GM18520 (cell line): ENCODE data around the gene ADAM17.

ENCODE experiments used
- ATAC-seq: cut with Tn5 transposase; IDR thresholded peaks from one replicate; pipeline ENCODE4 v1.9.1; 2021; ENCODE audit not compliant: unreplicated experiment

ADAM17 gene

DNA sequence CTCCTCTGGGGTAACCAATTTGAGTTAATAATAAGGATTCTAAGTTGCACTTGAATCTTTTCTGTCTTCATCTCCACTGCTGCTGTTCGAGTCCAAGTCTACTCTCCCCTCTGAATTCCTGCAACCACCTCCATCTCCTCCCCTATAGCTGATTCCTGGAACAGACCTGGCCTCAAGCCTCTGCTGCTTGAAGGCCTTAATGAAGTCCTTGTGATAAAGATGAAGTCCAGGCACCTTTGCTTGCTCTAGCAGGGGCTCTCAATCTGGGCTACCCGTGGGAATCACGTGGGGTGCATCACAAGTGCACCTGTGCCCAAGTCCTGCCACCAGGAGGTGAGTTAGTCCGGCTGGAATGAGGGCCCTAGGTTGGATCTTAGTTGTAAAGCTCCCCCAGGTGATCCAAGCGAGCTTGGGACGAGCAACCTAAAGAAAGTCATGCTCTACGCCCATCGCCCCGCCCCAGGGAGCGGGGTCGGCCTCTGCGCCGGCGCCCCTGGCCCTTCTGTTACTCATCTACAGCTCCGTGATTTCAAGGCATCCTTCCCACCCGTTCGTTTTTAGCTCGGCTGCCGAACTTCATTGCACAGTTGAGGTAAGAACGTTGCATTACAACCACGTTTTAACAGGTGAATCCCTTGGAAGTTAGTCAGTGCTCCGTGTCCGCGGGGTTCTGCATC is 82.2 kb downstream of the ADAM17 start:
- no peak for ATAC-seq

DNA sequence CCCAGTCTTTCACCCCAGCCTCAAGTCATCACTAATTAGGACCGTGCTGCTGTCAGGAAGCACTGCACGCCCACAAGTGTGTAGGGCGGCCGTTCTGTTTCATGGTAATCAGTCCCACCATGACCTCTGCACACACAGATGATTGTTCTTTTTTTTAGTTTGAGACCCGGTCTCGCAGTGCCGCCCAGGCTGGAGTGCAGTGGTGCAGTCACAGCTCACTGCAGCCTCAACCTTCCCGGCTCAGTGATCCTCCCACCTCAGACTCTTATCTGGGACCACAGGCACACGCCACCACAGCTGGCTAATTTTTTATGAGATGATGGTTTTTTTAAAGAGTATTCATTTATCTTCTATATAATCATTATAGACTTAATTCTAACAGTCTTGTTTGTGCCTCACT is 83.1 kb downstream of the ADAM17 start:
- ATAC-seq, result no peak

DNA sequence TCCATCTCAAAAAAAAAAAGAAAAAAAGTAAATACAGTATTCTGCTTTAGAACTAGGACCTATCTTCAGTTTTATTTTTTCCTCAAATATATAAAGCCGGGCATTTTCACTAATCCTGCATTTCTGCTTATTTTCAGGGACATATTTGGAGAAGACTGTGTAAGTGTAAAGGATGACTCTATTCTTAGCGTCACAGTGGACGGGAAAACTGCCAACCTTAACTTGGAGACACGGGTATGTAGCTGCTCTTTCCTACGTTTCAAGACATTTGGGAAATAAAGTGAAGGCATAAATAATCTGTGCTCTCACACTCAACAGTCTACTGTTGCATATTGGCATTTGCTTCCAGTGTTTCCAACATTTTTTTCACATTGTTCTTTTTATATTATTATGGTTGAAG is 84.4 kb downstream of the ADAM17 start:
- no peak for ATAC-seq

DNA sequence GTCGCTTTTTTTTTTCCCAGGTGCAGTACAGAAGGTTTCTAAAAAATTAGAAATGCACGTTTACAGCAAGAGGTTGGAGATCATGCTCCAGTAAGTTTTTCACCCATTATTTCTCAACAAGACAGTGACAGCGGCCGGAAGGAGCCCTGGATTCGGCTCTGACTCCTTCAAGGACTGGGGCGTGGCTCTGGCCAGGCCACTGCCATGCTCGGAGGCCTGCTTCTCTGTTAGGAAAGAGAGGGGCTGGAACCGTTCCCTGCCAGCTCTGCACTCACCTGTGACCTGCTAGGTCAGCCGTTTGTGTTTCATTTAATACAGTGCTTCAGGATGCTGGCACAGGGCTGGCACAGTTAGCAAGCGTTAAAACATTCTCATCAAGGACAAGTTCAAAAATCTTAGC is 87.9 kb downstream of the ADAM17 start:
- ATAC-seq, result no peak

DNA sequence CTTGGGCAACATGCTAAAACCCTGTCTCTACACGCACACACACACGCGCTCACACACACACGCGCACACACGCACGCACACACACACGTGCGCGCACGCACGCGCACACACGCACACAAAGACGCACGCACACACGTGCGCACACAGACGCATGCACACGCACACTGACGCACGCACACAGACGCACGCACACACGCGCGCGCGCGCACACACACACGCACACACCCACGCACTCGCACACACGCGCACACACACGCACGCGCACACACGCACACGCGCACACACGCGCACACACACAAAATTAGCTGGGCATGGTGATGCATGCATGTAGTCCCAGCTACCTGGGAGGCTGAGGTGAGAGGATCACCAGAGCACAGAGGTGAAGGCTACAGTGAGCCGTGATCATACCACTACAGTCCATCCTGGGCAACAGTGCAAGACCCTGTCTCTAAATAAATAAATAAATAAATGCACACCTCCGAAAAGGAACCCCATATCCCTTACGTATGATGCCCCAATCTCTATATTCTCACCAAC is 89.4 kb downstream of the ADAM17 start:
- ATAC-seq, result no peak

DNA sequence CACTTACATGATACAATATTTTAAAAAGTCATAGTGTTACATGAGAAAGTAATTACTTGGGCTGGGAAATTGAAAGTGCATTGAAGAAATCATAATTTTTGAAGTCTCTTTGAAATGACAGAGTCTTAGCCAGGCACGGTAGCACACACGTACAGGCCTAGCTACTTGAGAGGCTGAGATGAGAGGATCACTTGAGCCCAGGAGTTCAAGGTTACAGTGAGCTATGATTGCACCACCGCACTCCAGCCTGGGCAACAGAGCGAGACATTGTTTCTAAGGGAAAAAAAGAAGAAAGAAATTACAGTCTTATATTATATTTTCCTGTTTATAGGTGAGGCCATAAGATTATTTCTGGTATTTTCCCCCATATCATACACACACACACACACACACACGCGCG is 90.5 kb downstream of the ADAM17 start:
- ATAC-seq, result no peak

DNA sequence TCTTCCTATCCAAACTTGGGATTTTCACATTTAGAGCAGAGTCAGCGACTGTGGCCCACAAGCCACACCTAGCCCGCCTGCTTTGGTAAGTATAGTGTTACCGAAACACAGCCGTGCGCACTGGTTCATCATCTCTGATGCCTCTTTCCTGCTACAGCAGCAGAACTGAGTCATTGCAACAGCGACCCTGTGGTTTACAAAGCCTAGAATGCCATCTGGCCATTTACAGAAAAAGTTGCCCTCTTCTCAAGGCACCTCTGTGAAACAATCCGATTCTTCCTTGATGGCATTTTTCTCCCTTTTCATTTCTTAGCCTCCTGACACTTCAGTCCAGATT is 92.0 kb downstream of the ADAM17 start:
- ATAC-seq, result no peak

DNA sequence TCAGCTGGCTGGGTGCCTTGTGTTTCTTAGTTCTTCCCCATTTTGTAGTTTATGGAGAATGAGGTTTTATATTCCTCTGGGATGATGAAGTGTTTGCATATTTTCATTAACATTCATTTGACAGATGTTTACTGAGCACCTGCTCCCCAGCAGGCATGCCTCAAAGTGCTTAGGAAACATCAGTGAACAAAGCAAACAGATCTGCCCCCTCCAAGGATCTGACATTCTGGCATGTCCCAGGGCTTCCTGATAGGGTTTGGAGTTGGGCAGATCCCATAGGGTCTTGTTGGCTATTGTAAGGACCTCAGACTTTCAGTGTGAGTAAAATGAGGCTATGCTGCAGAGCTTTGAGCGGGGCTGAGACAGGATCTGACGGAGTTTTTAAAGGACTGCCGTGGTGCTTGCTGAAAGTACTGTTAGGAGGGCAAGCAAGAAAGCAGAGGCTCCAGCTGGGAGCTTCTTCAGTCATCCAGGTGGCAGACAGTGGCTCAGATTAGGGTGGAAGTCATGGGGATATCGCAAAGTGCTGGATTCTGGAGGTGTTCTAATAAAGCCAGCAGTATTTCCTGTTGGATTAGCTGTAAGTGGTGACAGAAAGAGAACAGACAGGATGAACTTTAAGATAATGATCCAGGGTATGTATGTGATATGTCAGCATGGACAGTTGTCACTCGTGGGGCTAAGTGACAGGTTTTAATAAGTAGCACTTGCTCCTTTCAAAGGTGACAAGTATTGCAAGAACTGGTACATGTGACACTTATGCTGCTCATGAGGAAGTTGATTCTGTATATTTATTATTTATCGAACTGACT is 92.5 kb downstream of the ADAM17 start:
- ATAC-seq, result no peak

DNA sequence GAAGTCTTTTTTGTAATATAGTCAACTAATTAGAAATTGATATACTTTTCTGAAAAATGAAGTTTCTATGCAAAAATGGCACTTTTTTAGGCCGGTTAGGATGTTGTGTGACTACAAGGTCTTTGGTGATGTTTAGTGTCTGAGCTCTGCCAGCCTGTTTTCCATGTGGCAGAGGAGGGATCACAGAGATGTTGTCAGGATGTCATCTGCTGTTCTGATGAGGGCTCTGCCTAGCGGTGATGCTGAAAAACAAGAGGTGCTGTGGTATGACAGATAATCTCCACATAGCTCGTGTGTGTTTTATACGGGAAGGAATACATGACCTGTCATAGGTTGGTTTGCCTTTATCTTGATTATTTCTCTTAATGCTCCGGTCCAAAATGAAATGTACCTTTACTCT is 93.3 kb downstream of the ADAM17 start:
- no peak for ATAC-seq

DNA sequence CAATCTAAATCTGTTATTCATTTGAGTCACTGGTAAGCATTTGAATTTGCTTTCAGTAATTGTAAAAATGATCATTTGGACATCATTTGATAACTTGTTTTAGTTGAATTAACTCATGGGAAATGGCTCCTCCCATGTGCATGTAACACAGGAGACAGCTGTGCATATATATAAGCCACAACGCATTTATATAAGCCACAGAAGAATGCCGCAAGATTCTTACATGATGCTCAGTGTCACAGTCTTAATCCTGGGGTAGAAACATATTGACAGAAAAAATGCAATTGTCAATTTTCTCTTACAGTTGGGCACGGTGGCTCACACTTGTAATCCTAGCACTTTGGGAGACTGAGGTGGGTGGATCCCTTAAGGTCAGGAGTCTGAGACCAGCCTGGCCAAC is 94.6 kb downstream of the ADAM17 start:
- no peak for ATAC-seq

DNA sequence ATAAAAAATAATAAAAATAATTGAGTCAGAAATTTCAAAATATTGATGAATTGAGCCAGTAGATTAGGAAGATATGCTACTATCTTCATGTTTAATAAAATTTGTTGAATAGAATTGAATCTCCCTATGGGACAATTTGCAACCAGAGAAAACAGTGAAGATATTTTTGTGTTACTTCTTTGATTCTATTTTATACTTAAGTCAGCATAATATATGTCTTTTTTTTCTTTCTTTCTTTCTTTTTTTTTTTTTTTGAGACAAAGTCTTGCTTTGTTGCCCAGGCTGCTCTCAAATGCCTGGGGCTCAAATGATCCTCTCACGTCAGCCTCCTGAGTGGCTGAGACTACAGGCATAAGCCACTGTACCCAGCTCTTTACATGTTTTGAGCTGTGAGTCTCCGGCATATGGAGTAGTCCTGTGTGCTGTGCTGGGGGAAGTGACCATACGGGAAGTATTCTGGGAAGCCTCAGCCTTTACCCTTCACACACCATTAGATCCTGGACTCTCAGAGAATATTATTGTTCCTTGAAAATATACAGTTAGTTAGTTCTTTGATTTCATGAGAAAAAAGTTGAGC is 95.1 kb downstream of the ADAM17 start:
- ATAC-seq, result no peak

DNA sequence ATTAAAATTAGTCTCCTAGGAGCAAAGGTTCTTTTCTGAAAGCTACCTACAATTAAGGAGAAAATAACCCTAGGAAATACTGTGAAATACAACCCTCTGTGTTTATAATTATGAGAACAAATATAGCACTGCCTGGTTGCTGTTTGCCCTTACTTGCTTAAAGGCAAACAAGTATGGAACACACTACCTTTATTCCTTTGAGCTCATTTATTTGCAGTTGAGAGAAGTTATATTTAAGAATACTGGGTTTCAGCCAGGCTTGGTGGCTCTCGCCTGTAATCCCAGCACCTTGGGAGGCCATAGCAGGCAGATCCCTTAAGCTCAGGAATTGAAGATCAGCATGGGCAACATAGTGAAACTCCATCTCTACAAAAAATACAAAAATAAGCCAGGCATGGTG is 104.4 kb downstream of the ADAM17 start:
- ATAC-seq, result no peak

DNA sequence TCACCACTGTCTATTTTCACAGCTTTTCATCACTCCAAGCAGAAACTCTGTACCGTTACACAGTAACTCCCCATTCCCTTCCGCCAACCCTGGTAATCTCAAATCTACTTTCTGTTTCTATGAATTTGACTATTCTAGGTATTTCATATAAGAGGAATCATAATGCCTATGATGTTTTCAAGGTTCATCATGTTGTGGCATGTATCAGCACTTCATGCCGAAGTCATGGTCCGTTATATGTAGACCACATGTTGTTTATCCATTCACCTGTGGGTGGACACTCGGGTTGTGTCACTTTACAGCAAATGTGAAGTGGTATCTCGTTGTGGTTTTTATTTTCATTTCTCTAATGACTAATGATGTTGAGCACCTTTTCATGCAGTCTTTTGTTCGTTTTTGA is 110.5 kb downstream of the ADAM17 start:
- no peak for ATAC-seq

DNA sequence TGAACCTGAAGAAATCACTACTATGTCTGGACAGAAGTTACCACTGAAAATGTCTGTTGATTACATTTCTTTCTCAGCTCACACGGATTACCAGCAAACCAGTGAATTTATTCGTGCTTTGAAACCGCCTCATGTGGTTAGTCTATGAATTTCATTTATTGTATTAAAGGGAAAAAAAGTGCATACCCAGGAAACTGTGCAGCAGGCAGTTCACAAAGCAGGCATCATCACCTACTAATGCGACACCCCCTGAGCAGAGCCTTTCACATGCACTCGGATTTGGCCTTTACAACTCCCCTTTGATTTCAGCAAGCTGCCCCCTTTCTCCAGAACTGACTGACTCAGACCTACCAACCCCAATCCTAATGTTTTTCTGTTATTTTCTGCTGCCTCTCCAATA is 112.1 kb downstream of the ADAM17 start:
- no peak for ATAC-seq

DNA sequence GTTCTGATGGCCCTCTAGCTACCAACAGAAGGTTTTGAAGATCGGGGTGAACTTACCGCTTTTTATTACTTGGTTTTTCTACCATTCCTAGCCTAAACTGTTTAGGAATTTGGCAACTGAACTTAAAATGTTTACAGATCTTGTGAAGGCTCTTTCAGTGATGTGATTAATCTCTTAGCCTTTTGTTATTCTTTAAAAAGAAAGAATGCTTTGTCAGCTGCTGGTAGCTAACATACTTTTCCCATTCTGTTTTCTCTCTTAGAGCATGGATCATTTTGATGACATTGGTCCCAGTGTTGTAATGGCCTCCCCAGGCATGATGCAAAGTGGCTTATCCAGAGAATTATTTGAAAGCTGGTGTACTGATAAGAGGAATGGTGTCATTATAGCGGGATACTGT is 114.1 kb downstream of the ADAM17 start:
- no peak for ATAC-seq

DNA sequence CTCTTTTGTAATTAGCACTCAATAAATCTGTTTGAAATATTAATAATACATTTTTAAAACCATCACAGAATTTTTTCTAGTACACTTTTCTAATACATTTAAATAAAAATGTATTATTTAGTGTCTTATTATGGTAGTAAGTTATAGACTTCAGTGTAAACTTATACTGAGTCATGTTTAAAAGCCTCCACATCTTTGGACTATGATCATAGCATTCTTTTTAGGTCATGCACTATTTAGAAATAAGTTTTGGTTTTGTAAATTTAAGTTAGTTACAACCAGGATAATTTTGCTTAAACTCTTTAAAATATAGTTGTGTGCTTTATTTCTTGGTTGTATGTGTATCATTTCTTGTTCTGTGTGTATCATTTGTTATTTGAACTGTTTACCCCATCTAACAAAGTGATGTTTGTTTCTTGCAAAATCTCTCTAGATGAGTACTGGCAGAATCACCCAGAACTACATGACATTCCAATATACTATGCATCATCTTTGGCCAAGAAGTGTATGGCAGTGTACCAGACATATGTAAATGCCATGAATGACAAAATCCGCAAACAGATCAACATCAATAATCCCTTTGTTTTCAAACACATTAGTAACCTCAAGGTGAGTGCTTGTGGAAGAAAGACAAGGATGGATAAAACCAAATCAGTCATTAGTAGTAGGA is 115.4 kb downstream of the ADAM17 start:
- no peak for ATAC-seq

DNA sequence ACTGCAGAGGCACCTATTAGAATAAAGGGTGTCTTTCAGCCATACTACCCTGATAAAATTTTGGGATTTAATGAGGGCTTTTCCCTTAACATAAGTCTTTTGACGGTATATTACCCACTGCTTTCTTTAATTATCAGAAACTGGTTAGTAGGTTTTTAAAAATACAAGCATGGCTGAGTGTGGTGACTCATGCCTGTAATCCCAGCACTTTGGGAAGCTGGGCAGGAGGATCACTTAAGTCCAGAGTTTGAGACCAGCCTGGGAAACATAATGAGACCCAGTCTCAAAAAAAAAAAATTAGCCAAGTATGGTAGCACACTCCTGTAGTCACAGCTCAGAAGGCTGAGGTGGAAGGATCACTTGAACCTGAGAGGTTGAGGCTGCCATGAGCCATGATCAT is 116.1 kb downstream of the ADAM17 start:
- no peak for ATAC-seq
